HepG2 (cell line): Measurements from ENCODE around the gene CCDC148.

Experiments
- ASH2L ChIP-seq: fragments of 300-600, 200-600 bp; sonication (generic); IDR thresholded peaks from 2 replicates; pipeline ENCODE4 v1.7.0; 2017; ENCODE audit warnings: low read depth, mild to moderate bottlenecking, moderate library complexity, mixed read lengths, low read length; ENCODE audit not compliant: insufficient read length
- CEBPZ ChIP-seq: IDR thresholded peaks from 2 replicates; pipeline ENCODE4 v1.6.1; 2012; ENCODE audit warnings: low read length, improper control_type of control experiment
- KLF16 ChIP-seq, 2 experiments: sonication (generic) in 1 of 2; formaldehyde crosslinking in 1 of 2; IDR thresholded peaks; 2 replicates each; pipeline versions ENCODE4 v1.6.1 to v1.8.0; 2016 to 2023; ENCODE audit warnings: missing genetic modification reagents in 2 of 2, missing compliant biosample characterization in 1 of 2
- POLR2AphosphoS5 ChIP-seq: IDR thresholded peaks from 2 replicates; pipeline ENCODE4 v1.6.1; 2012; ENCODE audit warnings: low read depth, low read length
- SETDB1 ChIP-seq: sonication (generic); formaldehyde crosslinking; IDR thresholded peaks from 2 replicates; pipeline ENCODE4 v1.5.1; 2020; ENCODE audit warnings: missing genetic modification reagents, mild to moderate bottlenecking, borderline replicate concordance
- ZNF788 ChIP-seq: sonication (generic); formaldehyde crosslinking; IDR thresholded peaks from 2 replicates; pipeline ENCODE4 v1.5.0; 2020; ENCODE audit warnings: mild to moderate bottlenecking, missing genetic modification reagents, borderline replicate concordance

- no peak for TF ChIP-seq POLR2AphosphoS5
- no peak for TF ChIP-seq ZNF788 (CRISPR knock-in tag)
- no peak for TF ChIP-seq SETDB1
- TF ChIP-seq CEBPZ = no peak
- TF ChIP-seq ASH2L = no peak
- TF ChIP-seq KLF16 (CRISPR knock-in tag; IDR thresholded peaks at IDR 0.05) = no peak
These were observed 110.5 kb downstream of the CCDC148 start for GRCh38 chr2:158346032-158346431.
